ENCODE results near the gene ITIH4. TPM values are rescaled to one million over a fixed set of nuclear protein-coding genes. Genes with fewer than 3 reads are reported as not detected.

Gene ITIH4
- total RNA-seq, 1 experiment from 2014 or later: 2.4 TPM

- ChIA-PET CTCF (interaction anchor here (1.0 to 6.4 kb wide), 3 partner anchors 22 to 234 kb away, joined by 3 to 96 read pairs (median 4); partner anchors contain the start of gene ITIH3), POLR2A (no interaction called here)
- Mint-ChIP-seq H3K9me3 (no peaks in the 10 kb centered on the region), H3K4me1 (peaks cover 12% of the 10 kb centered on the region), H3K27me3 (ENCODE audit: low read depth) (no peaks in the 10 kb centered on the region), H3K4me3 (no peak overlapping the region), H3K27ac (no peak overlapping the region), H3K36me3 (no peaks in the 10 kb centered on the region)
- no peak for DNase-seq (ENCODE audit: low spot score)
- ATAC-seq: no peak
- TF ChIP-seq CREB1 (CRISPR knock-in tag; IDR thresholded peaks at IDR 0.05) (no peak), TCF7 (CRISPR knock-in tag; IDR thresholded peaks at IDR 0.05; ENCODE audit: low read depth) (no peak), ZNF281 (CRISPR knock-in tag; IDR thresholded peaks at IDR 0.05) (no peak), SOX15 (CRISPR knock-in tag; IDR thresholded peaks at IDR 0.05) (no peak), ELF4 (CRISPR knock-in tag; IDR thresholded peaks at IDR 0.05; ENCODE audit: low read depth) (no peak), USF1 (CRISPR knock-in tag; IDR thresholded peaks at IDR 0.05) (no peak), JAZF1 (CRISPR knock-in tag; IDR thresholded peaks at IDR 0.05) (no peak)
- TF ChIP-seq, protein P1, sequence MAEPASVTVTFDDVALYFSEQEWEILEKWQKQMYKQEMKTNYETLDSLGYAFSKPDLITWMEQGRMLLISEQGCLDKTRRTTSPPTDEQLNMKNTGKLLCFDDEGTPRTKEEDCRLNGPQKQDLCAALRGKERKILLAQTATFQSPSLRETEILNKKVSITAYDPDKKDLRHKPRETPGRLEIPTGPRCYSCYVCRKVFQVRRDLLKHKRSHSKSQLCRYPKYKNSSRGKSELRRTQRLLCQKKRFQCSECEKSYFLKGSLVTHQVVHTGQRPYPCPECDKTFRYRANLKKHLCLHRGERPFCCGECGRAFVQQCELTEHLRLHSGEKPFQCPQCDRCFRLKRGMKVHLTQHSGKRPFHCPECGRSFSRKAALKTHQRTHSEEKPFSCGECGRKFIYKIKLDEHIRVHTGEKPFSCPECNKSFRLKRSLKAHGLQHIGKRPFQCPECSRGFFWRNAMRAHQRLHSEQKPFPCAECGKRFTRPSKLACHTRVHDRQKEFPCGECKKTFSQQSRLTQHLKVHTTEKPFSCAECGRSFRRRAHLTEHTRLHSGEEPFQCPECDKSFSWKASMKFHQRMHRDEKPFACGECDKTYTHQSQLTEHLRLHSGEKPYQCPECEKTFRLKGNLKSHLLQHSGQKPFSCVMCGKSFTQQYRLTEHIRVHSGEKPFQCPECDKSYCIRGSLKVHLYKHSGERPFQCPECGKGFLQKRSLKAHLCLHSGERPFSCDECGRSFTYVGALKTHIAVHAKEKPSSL (CRISPR knock-in tag; conservative IDR thresholded peaks at IDR 0.05): no peak
- TF ChIP-seq, protein P2, sequence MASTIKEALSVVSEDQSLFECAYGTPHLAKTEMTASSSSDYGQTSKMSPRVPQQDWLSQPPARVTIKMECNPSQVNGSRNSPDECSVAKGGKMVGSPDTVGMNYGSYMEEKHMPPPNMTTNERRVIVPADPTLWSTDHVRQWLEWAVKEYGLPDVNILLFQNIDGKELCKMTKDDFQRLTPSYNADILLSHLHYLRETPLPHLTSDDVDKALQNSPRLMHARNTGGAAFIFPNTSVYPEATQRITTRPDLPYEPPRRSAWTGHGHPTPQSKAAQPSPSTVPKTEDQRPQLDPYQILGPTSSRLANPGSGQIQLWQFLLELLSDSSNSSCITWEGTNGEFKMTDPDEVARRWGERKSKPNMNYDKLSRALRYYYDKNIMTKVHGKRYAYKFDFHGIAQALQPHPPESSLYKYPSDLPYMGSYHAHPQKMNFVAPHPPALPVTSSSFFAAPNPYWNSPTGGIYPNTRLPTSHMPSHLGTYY (CRISPR knock-in tag; IDR thresholded peaks at IDR 0.05): no peak
Observed at GRCh38 chr3:52824037-52824436, 6.4 kb downstream of the ITIH4 start.

GRCh38 chr3:52822363-52822762 is 8.1 kb downstream of the ITIH4 start:
- no peaks in the 10 kb centered on the region for H3K27me3 Mint-ChIP-seq (ENCODE audit: low read depth)
- POLR2A ChIA-PET: no interaction called here
- H3K4me3 Mint-ChIP-seq: no peak overlapping the region
- no peak overlapping the region for H3K27ac Mint-ChIP-seq
- H3K36me3 Mint-ChIP-seq: no peaks in the 10 kb centered on the region
- ATAC-seq (no peak), DNase-seq (ENCODE audit: low spot score) (no peak)
- H3K4me1 Mint-ChIP-seq: peaks cover 12% of the 10 kb centered on the region
- CTCF ChIA-PET: interaction anchor here (6.4 kb wide), 1 partner anchor 29 kb away, joined by 96 read pairs; the partner anchor contains the start of gene ITIH3
- no peaks in the 10 kb centered on the region for H3K9me3 Mint-ChIP-seq
- no peak for TF ChIP-seq GABPB1 (CRISPR knock-in tag; IDR thresholded peaks at IDR 0.05)
- no peak for TF ChIP-seq SMAD4 (CRISPR knock-in tag; IDR thresholded peaks at IDR 0.05)
- no peak for TF ChIP-seq AFF4 (CRISPR knock-in tag; IDR thresholded peaks at IDR 0.05; ENCODE audit: borderline replicate concordance)
- TF ChIP-seq, protein P3, sequence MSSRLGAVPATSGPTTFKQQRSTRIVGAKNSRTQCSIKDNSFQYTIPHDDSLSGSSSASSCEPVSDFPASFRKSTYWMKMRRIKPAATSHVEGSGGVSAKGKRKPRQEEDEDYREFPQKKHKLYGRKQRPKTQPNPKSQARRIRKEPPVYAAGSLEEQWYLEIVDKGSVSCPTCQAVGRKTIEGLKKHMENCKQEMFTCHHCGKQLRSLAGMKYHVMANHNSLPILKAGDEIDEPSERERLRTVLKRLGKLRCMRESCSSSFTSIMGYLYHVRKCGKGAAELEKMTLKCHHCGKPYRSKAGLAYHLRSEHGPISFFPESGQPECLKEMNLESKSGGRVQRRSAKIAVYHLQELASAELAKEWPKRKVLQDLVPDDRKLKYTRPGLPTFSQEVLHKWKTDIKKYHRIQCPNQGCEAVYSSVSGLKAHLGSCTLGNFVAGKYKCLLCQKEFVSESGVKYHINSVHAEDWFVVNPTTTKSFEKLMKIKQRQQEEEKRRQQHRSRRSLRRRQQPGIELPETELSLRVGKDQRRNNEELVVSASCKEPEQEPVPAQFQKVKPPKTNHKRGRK (CRISPR knock-in tag; IDR thresholded peaks at IDR 0.05; ENCODE audit: borderline replicate concordance): no peak
- TF ChIP-seq KAT7 (CRISPR knock-in tag; IDR thresholded peaks at IDR 0.05; ENCODE audit: borderline replicate concordance): no peak
- no peak for TF ChIP-seq AR (CRISPR knock-in tag; IDR thresholded peaks at IDR 0.05)
- no peak for TF ChIP-seq ZNF671 (CRISPR knock-in tag; IDR thresholded peaks at IDR 0.05)
- TF ChIP-seq ZNF423 (CRISPR knock-in tag; IDR thresholded peaks at IDR 0.05): no peak
- TF ChIP-seq MLX (CRISPR knock-in tag; IDR thresholded peaks at IDR 0.05): no peak
- TF ChIP-seq SP1 (CRISPR knock-in tag; conservative IDR thresholded peaks at IDR 0.05): no peak
- TF ChIP-seq PRRX2 (CRISPR knock-in tag; IDR thresholded peaks at IDR 0.05): no peak
